ENCODE measurements around the gene CHCHD2. TPM values are rescaled to one million over a fixed set of nuclear protein-coding genes. Genes with fewer than 3 reads are reported as not detected.

CHCHD2 gene
- total and polyA plus RNA-seq, 9 of the 15 experiments (the other 6 are each of a cell fraction or from before 2014, with no cell fraction given): 145 to 1,044 (median 648) TPM

DNA sequence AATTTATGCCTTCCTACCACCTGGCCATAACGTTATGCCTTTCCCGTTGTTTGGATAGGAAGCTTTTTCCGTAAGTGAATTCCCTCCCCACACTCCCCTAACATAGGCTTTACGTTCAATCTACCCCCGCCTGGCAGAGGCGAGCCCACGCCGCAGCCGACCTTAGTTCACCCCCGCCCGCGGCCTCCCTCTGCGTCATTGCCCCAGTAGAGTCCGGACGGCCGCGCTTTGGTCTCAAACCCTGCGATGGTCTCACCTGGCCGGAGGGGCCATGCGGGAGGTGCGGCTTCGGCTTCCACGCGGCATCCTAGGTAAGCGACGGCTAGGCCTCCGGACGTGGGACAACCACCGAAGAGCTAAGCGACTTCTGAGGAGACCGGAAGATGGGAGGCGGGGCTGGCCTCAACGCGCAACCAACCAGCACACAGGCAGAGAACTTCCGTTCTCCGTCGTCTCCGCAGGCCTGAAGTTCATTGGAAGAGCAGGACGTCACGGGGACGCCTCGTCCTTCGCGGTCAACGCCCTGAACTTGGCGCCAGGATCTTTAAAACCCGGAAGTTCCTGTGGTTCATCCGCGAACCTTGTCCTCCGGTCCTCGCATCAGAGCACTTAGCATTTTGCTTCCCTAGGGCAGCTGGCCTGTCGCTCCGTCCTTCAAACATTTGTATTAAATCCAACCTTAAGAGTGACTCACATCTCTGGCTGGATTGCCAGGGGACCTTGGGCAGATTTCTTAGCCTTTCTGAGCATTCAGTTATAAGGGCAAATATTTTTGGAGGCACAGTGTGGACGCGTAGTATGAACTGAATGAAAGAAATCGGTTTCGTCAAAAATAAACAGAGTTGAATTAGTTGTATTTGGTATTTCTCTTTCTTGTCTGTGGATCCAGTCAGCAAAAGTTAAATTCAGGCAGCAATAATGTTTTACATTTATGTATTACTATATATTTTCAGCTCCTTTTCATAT lies at the start of gene CHCHD2 (continued):
- TF ChIP-seq, protein P1, sequence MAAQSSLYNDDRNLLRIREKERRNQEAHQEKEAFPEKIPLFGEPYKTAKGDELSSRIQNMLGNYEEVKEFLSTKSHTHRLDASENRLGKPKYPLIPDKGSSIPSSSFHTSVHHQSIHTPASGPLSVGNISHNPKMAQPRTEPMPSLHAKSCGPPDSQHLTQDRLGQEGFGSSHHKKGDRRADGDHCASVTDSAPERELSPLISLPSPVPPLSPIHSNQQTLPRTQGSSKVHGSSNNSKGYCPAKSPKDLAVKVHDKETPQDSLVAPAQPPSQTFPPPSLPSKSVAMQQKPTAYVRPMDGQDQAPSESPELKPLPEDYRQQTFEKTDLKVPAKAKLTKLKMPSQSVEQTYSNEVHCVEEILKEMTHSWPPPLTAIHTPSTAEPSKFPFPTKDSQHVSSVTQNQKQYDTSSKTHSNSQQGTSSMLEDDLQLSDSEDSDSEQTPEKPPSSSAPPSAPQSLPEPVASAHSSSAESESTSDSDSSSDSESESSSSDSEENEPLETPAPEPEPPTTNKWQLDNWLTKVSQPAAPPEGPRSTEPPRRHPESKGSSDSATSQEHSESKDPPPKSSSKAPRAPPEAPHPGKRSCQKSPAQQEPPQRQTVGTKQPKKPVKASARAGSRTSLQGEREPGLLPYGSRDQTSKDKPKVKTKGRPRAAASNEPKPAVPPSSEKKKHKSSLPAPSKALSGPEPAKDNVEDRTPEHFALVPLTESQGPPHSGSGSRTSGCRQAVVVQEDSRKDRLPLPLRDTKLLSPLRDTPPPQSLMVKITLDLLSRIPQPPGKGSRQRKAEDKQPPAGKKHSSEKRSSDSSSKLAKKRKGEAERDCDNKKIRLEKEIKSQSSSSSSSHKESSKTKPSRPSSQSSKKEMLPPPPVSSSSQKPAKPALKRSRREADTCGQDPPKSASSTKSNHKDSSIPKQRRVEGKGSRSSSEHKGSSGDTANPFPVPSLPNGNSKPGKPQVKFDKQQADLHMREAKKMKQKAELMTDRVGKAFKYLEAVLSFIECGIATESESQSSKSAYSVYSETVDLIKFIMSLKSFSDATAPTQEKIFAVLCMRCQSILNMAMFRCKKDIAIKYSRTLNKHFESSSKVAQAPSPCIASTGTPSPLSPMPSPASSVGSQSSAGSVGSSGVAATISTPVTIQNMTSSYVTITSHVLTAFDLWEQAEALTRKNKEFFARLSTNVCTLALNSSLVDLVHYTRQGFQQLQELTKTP (IDR thresholded peaks at IDR 0.05; ENCODE audit: low read depth in 1 of 2, partially characterized antibody in 2 of 2): no peak
- no peak for TF ChIP-seq IRF2 (CRISPR knock-in tag; IDR thresholded peaks at IDR 0.05)
- TF ChIP-seq CBX2 (IDR thresholded peaks at IDR 0.05; ENCODE audit: insufficient read depth, low read length, poor library complexity, severe bottlenecking): no peak
- no peak for TF ChIP-seq MTF1 (CRISPR knock-in tag; IDR thresholded peaks at IDR 0.05; ENCODE audit: borderline replicate concordance)
- TF ChIP-seq, protein P2, sequence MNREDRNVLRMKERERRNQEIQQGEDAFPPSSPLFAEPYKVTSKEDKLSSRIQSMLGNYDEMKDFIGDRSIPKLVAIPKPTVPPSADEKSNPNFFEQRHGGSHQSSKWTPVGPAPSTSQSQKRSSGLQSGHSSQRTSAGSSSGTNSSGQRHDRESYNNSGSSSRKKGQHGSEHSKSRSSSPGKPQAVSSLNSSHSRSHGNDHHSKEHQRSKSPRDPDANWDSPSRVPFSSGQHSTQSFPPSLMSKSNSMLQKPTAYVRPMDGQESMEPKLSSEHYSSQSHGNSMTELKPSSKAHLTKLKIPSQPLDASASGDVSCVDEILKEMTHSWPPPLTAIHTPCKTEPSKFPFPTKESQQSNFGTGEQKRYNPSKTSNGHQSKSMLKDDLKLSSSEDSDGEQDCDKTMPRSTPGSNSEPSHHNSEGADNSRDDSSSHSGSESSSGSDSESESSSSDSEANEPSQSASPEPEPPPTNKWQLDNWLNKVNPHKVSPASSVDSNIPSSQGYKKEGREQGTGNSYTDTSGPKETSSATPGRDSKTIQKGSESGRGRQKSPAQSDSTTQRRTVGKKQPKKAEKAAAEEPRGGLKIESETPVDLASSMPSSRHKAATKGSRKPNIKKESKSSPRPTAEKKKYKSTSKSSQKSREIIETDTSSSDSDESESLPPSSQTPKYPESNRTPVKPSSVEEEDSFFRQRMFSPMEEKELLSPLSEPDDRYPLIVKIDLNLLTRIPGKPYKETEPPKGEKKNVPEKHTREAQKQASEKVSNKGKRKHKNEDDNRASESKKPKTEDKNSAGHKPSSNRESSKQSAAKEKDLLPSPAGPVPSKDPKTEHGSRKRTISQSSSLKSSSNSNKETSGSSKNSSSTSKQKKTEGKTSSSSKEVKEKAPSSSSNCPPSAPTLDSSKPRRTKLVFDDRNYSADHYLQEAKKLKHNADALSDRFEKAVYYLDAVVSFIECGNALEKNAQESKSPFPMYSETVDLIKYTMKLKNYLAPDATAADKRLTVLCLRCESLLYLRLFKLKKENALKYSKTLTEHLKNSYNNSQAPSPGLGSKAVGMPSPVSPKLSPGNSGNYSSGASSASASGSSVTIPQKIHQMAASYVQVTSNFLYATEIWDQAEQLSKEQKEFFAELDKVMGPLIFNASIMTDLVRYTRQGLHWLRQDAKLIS (CRISPR knock-in tag; IDR thresholded peaks at IDR 0.05): peak; percentile 42; the same call in 1 of the 2 replicates
- no peak for TF ChIP-seq RAD21 (CRISPR knock-in tag; conservative IDR thresholded peaks at IDR 0.05 in 1 of 2, IDR thresholded peaks at IDR 0.05 in 1 of 2)
- TF ChIP-seq CREB1 (IDR thresholded peaks at IDR 0.05): peak; percentile 75
- TF ChIP-seq CREB1 (CRISPR knock-in tag; IDR thresholded peaks at IDR 0.05): peak; percentile 89
- TF ChIP-seq ZNF830 (CRISPR knock-in tag; IDR thresholded peaks at IDR 0.05): 0 out of 2 replicates have a peak, but pooled peaks have one; percentile 43
- TF ChIP-seq, protein P3, sequence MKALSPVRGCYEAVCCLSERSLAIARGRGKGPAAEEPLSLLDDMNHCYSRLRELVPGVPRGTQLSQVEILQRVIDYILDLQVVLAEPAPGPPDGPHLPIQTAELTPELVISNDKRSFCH (CRISPR knock-in tag; IDR thresholded peaks at IDR 0.05): no peak
- TF ChIP-seq, protein P3 (tag; IDR thresholded peaks at IDR 0.05): peak; percentile 32; the same call in 1 of the 2 replicates
- TF ChIP-seq, protein P4, sequence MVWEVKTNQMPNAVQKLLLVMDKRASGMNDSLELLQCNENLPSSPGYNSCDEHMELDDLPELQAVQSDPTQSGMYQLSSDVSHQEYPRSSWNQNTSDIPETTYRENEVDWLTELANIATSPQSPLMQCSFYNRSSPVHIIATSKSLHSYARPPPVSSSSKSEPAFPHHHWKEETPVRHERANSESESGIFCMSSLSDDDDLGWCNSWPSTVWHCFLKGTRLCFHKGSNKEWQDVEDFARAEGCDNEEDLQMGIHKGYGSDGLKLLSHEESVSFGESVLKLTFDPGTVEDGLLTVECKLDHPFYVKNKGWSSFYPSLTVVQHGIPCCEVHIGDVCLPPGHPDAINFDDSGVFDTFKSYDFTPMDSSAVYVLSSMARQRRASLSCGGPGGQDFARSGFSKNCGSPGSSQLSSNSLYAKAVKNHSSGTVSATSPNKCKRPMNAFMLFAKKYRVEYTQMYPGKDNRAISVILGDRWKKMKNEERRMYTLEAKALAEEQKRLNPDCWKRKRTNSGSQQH (CRISPR knock-in tag; IDR thresholded peaks at IDR 0.05): no peak
- TF ChIP-seq, protein P5, sequence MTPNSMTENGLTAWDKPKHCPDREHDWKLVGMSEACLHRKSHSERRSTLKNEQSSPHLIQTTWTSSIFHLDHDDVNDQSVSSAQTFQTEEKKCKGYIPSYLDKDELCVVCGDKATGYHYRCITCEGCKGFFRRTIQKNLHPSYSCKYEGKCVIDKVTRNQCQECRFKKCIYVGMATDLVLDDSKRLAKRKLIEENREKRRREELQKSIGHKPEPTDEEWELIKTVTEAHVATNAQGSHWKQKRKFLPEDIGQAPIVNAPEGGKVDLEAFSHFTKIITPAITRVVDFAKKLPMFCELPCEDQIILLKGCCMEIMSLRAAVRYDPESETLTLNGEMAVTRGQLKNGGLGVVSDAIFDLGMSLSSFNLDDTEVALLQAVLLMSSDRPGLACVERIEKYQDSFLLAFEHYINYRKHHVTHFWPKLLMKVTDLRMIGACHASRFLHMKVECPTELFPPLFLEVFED (CRISPR knock-in tag; conservative IDR thresholded peaks at IDR 0.05): no peak

All from K562 (cell line).